HEK293T (cell line): ENCODE results near the gene SPATA32.

Experiments used
- CTCF ChIA-PET: fragments of 350-600 bp; formaldehyde crosslinking; extraction: SDS; loops from one replicate; lab custom pipeline; 2021; ENCODE audit warnings: antibody characterized with exemption, inconsistent platforms; lab: Yijun Ruan, JAX
- POLR2A ChIA-PET: fragments of 350-600 bp; formaldehyde crosslinking; extraction: SDS; loops from one replicate; lab custom pipeline; 2020; ENCODE audit warnings: antibody characterized with exemption, inconsistent platforms; lab: Yijun Ruan, JAX
- DNase-seq: peaks from one replicate; pipeline ENCODE4 v3.0.0; 2012; ENCODE audit warnings: mixed read lengths; ENCODE audit errors: extremely low spot score
- ARNT ChIP-seq: fragments of 450-650 bp; IDR thresholded peaks from 2 replicates; pipeline ENCODE4 v1.6.1; 2017; ENCODE audit warnings: mild to moderate bottlenecking
- BHLHE40 ChIP-seq: fragments of 450-650 bp; IDR thresholded peaks from 2 replicates; pipeline ENCODE4 v1.6.1; 2016; ENCODE audit warnings: mild to moderate bottlenecking, moderate library complexity, borderline replicate concordance
- CTBP1 ChIP-seq: fragments of 450-650 bp; IDR thresholded peaks from 2 replicates; pipeline ENCODE4 v1.6.1; 2016; ENCODE audit warnings: borderline replicate concordance
- ELF4 ChIP-seq: fragments of 450-650 bp; IDR thresholded peaks from 2 replicates; pipeline ENCODE4 v1.6.1; 2017; ENCODE audit warnings: antibody characterized with exemption
- FOXA1 ChIP-seq: fragments of 450-650 bp; IDR thresholded peaks from 2 replicates; pipeline ENCODE4 v1.6.1; 2016; ENCODE audit warnings: mild to moderate bottlenecking
- FOXK2 ChIP-seq: fragments of 450-650 bp; IDR thresholded peaks from 2 replicates; pipeline ENCODE4 v1.6.1; 2016; ENCODE audit warnings: mild to moderate bottlenecking
- FOXM1 ChIP-seq: fragments of 450-650 bp; IDR thresholded peaks from 2 replicates; pipeline ENCODE4 v1.6.1; 2017; ENCODE audit warnings: mild to moderate bottlenecking, borderline replicate concordance
- HDGF ChIP-seq: fragments of 450-650 bp; IDR thresholded peaks from 2 replicates; pipeline ENCODE4 v1.6.1; 2017; ENCODE audit warnings: antibody characterized with exemption, borderline replicate concordance
- L3MBTL2 ChIP-seq: fragments of 450-650 bp; conservative IDR thresholded peaks from 2 replicates; pipeline ENCODE4 v1.6.1; 2016; ENCODE audit warnings: mild to moderate bottlenecking
- LEF1 ChIP-seq: fragments of 450-650 bp; IDR thresholded peaks from 2 replicates; pipeline ENCODE4 v1.6.1; 2017; ENCODE audit warnings: mild to moderate bottlenecking, borderline replicate concordance
- NFRKB ChIP-seq: fragments of 450-650 bp; IDR thresholded peaks from 2 replicates; pipeline ENCODE4 v1.6.1; 2016; ENCODE audit warnings: mild to moderate bottlenecking, moderate library complexity
- PKNOX1 ChIP-seq: fragments of 450-650 bp; IDR thresholded peaks from 2 replicates; pipeline ENCODE4 v1.6.1; 2016
- SP1 ChIP-seq: fragments of 450-650 bp; IDR thresholded peaks from 2 replicates; pipeline ENCODE4 v1.6.1; 2017
- SUZ12 ChIP-seq: fragments of 450-650 bp; IDR thresholded peaks from 2 replicates; pipeline ENCODE4 v1.6.1; 2016; ENCODE audit warnings: mild to moderate bottlenecking
- TARDBP ChIP-seq: fragments of 450-650 bp; IDR thresholded peaks from 2 replicates; pipeline ENCODE4 v1.6.1; 2016
- ZNF384 ChIP-seq: fragments of 450-650 bp; IDR thresholded peaks from 2 replicates; pipeline ENCODE4 v1.6.1; 2016

Gene SPATA32

DNA sequence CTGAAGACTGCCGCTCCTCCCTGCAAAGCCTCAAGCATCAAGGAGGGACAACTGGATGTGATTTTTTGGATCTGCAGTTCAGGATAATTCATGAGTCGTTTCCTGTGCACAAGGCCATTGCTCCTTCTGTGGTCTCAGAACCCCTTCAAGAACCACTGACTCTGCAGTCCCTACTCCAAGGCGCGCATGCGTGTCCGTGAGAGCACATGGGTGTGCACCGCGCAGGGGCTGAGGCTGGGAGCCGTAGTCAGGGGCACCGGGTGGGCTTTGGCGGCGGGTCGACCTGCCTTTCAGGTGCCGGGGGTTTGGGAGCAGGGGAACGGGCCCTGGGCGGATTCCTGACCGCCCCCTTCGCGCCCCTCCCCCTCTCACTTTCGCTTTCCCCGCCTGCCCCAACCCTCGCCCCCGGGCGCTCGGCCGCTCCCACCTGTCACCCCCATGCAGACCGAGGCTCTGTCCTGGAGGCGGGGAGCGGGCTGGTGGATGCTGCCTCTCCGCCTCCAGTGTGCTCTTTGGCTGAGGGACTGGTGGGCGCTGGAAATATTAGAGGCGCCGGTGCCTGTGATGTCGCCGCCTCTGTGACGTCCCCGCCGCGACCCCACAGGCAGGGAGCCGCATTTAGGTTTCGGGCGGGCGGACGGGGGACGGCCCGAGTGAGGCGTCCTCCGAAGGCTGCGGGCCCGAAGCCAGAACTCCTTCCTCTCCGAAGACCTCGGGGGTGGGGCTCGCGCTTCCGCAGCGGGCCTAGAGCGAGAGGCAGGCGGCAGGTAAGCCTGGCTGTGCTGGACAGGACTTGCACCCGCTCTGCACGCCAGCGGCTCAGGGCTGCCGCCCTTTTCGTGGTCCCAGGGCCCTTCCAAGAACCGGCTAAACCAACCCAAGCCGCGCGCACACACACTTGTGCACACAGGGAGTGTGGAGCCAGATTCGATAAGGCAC lies at the start of gene SPATA32:
TSS of gene SPATA32 (minus strand) at position 518 of the 939 bp plus-strand sequence. CDS start at position 440, 78 bp downstream.
- no peak for TF ChIP-seq L3MBTL2
- TF ChIP-seq ARNT: no peak
- no peak for TF ChIP-seq BHLHE40
- no peak for TF ChIP-seq LEF1
- TF ChIP-seq PKNOX1: no peak
- no peak for TF ChIP-seq FOXK2
- no peak for TF ChIP-seq SP1
- no peak for TF ChIP-seq HDGF
- CTCF ChIA-PET: no interaction called here
- DNase-seq: no peak
- POLR2A ChIA-PET: no interaction called here

DNA sequence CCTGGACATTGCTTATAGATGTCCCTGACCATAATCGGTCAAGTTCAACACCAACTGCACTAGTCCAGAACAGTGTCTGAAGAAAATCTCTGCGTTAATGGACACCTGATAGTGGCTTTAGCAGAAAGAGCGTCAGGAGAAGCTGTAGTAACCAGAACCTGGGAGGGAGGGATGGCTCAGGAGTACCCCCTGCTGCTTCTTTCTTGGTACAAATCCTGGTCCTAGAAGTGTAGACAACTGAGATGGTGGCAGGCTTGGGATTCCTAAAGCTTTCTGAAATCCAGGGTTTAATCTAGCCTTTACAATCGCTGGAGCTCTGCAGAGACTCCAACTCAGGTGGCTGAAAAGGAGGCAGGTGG lies 49.5 kb upstream of the SPATA32 start:
- ChIA-PET POLR2A (interaction anchor here (1.0 to 2.2 kb wide), 6 partner anchors 9 to 163 kb away, joined by 3 to 8 read pairs (median 4); partner anchors contain the start of gene HEXIM1), CTCF (interaction anchor here (0.6 to 1.9 kb wide), 4 partner anchors 29 to 74 kb away, joined by 6 to 11 read pairs (median 6); no protein-coding TSS in a partner anchor)
- TF ChIP-seq CTBP1 (no peak), LEF1 (no peak), ARNT (no peak), ZNF384 (no peak), SP1 (no peak), BHLHE40 (no peak), FOXM1 (no peak), NFRKB (no peak), FOXA1 (no peak), SUZ12 (no peak), TARDBP (no peak), PKNOX1 (no peak), L3MBTL2 (no peak), ELF4 (no peak), FOXK2 (no peak), HDGF (no peak)
- DNase-seq: no peak

- no peak for DNase-seq
- no peak for TF ChIP-seq SUZ12
- no peak for TF ChIP-seq ELF4
- no peak for TF ChIP-seq LEF1
- no peak for TF ChIP-seq PKNOX1
- no peak for TF ChIP-seq HDGF
- no peak for TF ChIP-seq FOXA1
- TF ChIP-seq BHLHE40: no peak
- no peak for TF ChIP-seq FOXK2
- no peak for TF ChIP-seq ZNF384
- ChIA-PET POLR2A (interaction anchor here (1.0 to 2.2 kb wide), 4 partner anchors 8 to 163 kb away, joined by 3 to 8 read pairs (median 6); partner anchors contain the start of gene HEXIM1), CTCF (interaction anchor here (0.5 to 1.9 kb wide), 7 partner anchors 16 to 75 kb away, joined by 3 to 11 read pairs (median 6); no protein-coding TSS in a partner anchor)
These were observed 48.8 kb upstream of the SPATA32 start for GRCh38 chr17:45310380-45311324.

- ChIA-PET CTCF (no interaction called here), POLR2A (no interaction called here)
- no peak for TF ChIP-seq SP1
- TF ChIP-seq L3MBTL2: no peak
- no peak for TF ChIP-seq HDGF
- TF ChIP-seq BHLHE40: no peak
- TF ChIP-seq CTBP1: no peak
- no peak for TF ChIP-seq ZNF384
- TF ChIP-seq SUZ12: no peak
- TF ChIP-seq ARNT: no peak
- no peak for DNase-seq
These were observed 47.5 kb upstream of the SPATA32 start for GRCh38 chr17:45309400-45309799.

GRCh38 chr17:45308840-45309239 lies 46.9 kb upstream of the SPATA32 start:
- TF ChIP-seq PKNOX1 (no peak), FOXK2 (no peak), LEF1 (no peak), HDGF (no peak), ELF4 (no peak), SUZ12 (no peak), SP1 (no peak), TARDBP (no peak), ZNF384 (no peak), CTBP1 (no peak), NFRKB (no peak)
- CTCF ChIA-PET: interaction anchor here (0.6 kb wide), 1 partner anchor 31 kb away, joined by 4 read pairs; no protein-coding TSS in a partner anchor
- POLR2A ChIA-PET: interaction anchor here (3.9 kb wide), 1 partner anchor 8 kb away, joined by 26 read pairs; the partner anchor contains the start of gene MAP3K14

More at GRCh38 chr17:45308840-45309239, 46.9 kb upstream of the SPATA32 start:
- DNase-seq: no peak
